HG02981 (cell line): ENCODE data around the gene ULBP2.

Source experiments
- ATAC-seq: cut with Tn5 transposase; IDR thresholded peaks from one replicate; pipeline ENCODE4 v1.9.1; 2021; ENCODE audit warnings: mild to moderate bottlenecking, moderate library complexity; ENCODE audit not compliant: unreplicated experiment

ULBP2 gene, protein sequence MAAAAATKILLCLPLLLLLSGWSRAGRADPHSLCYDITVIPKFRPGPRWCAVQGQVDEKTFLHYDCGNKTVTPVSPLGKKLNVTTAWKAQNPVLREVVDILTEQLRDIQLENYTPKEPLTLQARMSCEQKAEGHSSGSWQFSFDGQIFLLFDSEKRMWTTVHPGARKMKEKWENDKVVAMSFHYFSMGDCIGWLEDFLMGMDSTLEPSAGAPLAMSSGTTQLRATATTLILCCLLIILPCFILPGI

GRCh38 chr6:149941583-149942460 is at the start of gene ULBP2:
Gene ULBP2, plus strand, starts transcription at chr6:149942014. Its CDS starts 59 bp downstream, at chr6:149942073.
- ATAC-seq = no peak

- no peak for ATAC-seq
Observed at GRCh38 chr6:149895048-149895590, 46.7 kb upstream of the ULBP2 start.

DNA sequence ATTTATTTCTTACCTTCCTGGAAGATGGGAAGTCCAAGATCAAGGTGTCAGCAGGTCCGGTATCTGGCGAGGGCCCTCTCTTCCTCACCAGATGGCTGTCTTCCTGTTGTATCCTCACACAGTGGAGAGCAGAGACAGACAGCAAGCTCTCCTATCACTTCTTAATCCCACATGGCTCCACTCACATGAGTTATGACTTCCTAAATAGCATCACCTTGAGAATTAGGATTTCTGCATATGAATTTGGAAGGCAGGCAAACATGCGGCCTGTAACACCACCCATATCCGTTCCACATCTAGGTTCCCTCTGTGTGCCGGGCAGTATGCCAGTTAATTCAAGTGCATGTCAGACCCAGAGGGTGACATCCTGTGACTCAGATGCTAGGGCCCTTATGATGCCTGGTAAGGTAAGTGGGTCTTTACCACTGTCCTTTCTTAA is 46.0 kb upstream of the ULBP2 start:
- ATAC-seq = no peak

GRCh38 chr6:149896491-149896890 is 45.3 kb upstream of the ULBP2 start:
- no peak for ATAC-seq

- no peak for ATAC-seq
Observed at GRCh38 chr6:149897015-149897697, 44.7 kb upstream of the ULBP2 start.

GRCh38 chr6:149897855-149898744 is 43.7 kb upstream of the ULBP2 start, which contains the start of gene RAET1E:
Gene RAET1E, minus strand, starts transcription at chr6:149898113. Its CDS starts 7,212 bp downstream, at chr6:149890901.
- ATAC-seq = no peak

- no peak for ATAC-seq
Observed at GRCh38 chr6:149898966-149899365, 42.8 kb upstream of the ULBP2 start.

DNA sequence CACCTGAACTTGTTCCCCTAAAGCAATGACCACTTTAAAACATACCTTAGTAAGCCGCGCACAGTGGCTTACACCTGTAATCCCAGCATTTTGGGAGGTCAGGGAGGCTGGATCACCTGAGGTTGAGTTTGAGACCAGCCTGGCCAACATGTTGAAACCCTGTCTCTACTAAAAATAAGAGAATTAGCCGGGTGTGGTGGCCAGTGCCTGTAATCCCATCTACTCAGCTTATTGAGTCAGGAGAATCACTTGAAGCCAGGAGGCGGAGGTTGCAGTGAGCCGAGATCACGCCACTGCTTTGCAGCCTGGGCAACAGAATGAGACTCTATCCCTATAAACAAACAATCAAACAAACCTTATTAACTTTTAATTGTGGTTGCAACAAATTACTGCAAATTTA is 42.3 kb upstream of the ULBP2 start:
- no peak for ATAC-seq

DNA sequence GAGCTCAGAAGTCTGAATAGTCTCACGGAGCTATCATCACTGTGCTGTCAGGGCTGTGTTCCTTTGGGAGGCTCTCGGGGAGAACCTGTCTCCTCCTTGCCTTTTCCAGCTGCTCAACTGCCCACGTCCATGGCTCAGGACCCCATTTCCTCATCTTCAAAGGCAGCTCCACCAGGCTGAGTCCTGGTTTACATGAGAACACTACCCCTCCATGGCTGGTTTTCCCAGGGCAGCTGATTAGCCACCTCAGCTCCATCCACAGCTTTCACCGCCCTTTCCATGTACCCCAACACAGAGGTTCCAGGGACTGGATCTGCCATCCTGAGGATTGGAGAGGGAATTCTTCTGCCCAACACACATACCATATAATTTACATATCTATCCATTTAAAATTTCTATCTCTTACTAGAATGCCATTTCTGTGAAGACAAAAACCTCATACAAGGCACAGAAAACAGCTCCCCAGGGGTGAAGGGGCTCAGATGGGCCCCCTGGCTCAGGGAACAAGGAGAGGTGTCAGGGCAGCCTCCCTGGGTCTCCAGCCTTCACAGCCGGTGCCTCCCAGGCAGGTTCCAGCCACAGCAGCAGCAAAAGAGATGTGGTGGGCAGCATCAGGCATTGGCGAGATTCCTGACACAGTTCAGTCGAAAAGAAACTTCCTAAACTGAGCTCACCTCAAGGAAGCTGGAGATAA is 41.7 kb upstream of the ULBP2 start:
- ATAC-seq = no peak

DNA sequence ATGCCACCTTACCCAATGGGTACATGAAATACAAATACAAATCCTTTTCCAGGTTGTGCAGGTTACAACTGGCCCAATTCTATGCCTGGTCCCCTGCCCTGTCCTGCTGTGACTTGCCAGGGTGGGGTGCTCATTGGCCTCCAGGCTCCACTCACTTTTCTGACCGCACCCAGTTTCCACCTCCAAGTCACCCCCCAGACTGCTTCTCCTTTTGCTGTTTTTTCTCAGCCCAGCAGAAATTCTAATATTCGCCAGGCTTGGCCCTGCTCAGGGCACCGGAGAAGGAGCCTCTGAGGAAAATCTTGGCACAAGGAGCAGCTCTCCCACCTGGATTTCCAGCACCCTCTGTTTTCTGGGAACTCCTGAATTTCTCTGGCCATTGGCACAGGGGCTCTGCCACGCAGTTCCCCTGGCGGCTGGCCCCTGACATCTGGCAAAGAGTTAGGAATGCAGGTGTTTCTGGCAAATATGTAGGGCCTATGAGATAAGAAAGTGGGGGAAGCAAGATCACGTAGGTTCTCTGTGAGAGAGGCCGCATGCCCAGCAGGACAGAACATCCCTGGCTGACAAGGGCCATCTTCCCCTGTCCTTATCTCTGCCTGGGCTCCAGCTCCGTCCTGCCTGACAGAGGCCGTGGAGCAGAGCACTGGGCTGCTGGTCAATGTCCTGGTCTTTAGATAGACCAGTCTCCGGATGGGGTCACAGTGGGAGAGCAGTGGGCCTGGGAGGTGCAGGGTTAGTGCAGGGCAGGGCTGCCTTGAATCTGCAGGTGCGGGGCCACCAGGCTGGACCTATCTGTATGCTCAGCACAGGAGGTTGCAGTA is 41.0 kb upstream of the ULBP2 start:
- no peak for ATAC-seq

DNA sequence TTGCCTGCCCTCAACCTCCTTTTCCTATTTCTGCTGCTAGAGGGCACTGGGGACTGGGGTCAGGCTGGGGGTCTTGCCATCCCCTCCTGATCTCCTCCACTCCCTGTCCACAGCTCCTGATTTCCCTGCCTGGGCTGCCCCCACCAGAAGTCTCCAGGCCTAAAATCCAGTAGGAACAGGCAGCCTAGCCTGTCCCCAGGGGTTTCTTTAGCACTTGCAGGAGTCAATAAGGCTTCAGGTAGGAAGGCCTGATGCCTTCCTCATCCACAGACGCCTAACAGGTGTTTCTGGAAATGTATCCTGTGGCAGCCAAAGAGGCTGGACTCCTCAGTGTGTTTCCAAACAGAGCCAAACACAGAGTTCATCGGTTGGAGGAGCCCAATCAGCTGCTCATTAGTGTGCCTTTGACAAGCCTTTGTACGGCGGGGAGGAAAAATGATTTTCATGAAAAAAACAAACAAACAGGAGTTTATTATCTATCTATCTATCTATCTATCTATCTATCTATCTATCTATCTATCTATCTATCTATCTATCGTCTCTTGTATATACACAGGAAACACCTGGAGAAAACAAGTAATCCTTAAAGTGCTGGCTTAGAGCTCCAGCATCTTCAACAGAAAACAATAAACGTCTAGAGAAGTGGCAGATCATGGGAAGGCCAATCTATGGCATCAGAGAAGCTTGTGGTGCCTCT is 40.2 kb upstream of the ULBP2 start:
- no peak for ATAC-seq

DNA sequence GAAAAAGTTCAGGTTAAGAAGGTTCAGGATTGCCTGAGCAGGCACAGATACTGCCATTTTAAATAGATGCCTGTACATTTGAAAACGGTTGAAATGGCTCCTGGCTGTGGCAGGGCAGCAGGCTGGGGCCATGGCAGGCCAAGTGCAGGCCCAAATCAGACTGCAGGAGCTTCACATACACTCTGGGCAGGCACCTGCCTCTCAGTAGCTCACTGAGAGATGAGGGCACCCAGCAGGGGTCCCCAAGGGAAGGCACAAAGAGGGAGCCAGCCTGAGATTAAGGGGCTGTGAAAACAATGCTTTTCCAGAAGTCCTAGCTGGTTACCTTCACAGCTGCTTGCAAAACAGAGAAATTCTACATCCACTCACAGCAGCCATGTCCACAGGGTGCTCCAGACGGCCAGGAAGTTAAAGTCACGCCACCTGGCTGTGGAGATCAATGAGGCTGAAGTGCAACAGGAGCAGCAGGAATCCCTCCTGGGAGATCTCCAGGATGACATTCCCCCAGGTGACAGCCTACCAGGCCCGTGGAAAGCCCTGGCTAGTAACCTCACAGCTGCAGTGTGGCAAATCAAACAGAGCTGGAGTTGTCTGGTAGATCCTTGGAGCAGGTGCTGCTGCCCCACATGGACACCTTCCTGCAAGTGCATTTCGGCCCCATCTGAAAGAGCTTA is 37.7 kb upstream of the ULBP2 start:
- ATAC-seq = no peak

- ATAC-seq = no peak
Observed at GRCh38 chr6:149904661-149905370, 37.0 kb upstream of the ULBP2 start.

- no peak for ATAC-seq
Observed at GRCh38 chr6:149905371-149905910, 36.4 kb upstream of the ULBP2 start.

DNA sequence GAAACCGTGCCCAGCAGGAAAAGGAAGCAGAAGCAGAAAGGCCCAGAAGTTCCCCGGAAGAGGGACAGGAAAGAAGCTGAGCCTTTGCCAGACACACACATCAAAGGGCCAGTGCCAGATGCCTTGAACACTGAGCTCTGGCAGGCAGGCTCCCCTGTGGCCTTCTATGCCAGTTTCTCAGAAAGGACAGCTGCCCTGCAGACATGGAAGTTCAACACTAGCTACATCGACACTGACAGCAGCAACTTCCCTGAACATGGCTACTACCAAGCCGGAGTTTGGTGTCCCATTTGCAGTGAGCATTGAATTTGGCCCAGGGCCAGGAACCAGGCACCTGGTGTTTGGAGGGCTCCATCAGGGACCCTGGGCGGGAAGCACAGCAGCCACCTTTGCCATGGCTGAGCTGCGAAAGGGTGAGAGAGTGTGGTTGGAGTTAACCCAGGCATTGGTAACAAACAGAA is 35.9 kb upstream of the ULBP2 start:
- no peak for ATAC-seq

GRCh38 chr6:149906405-149906804 is 35.4 kb upstream of the ULBP2 start:
- ATAC-seq = no peak

DNA sequence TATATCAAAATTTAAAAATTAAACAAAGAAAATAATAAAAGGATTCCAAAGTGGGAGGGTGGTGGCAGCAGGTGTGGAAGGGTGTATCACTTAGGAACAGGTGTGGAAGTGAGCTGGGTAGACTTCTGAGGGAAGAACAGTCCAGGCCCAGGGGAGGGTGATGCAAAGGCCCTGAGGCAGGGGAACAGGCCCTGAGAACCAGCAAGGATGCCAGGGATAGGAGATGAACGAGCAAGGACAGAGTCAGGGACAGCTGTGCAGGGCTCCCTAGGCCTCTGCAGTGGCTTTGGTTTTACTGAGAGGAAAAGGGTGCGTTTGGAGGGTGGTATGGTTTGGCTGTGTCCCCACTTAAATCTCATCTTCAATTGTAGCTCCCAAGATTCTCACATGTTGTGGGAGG is 34.5 kb upstream of the ULBP2 start:
- no peak for ATAC-seq
